Fibroblast of villous mesenchyme (primary cell): Measurements from ENCODE around the gene HOXB6. TPM values are rescaled to one million over a fixed set of nuclear protein-coding genes. Genes with fewer than 3 reads are reported as not detected.

Experiments
- DNase-seq: peaks from one replicate; pipeline ENCODE4 v3.0.0-alpha.2; 2010; ENCODE audit warnings: low read depth
- H3K4me3 ChIP-seq: 2 replicates; pipeline ENCODE4 v1.5.1; 2011; ENCODE audit warnings: low read depth, mild to moderate bottlenecking, low read length
- total RNA-seq: library from RNA; depleted of rRNA; stranded (reverse); fragments of >200 nt; gene quantifications from 2 replicates; pipeline ENCODE4 v1.2.3, GENCODE V29; 2012
- TF ChIP-seq, protein P1 (sequence below): IDR thresholded peaks from 2 replicates; pipeline ENCODE4 v1.5.1; 2012; ENCODE audit warnings: low read depth, mild to moderate bottlenecking, low read length; ENCODE audit not compliant: insufficient read depth

Gene HOXB6
- total RNA-seq, 1 donor = 1.3 TPM

DNA sequence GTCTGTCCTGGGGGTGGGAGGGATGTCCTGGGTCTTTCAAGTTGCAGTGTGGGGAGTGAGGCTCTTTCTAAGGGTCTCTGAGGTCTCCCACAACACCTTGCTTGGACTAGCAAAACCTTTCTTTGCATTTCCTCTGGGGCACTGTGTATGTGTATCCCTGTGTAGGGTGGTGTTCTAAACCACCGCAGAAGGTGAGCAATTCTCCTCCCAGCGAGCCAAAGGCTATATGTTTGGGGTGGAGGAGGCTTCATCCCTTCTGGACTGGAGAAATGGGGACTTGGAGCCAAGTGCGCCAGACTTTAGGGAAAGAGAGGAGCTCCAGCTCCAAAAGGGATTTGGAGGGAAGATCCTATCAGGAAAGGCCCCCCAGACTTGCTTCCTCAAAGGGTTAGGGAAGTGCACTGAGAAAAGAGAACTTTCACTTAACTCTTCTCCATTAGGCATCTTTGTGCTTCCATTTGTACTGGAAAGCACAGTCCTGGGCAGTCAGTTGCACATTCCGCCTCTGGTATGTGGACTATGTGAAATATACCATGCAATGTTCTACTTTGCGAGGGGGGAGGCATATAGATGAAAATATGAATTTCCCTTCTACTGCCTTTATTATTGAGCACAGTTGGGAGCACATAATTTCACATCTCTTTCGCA lies 40.2 kb upstream of the HOXB6 start:
- TF ChIP-seq, protein P1, sequence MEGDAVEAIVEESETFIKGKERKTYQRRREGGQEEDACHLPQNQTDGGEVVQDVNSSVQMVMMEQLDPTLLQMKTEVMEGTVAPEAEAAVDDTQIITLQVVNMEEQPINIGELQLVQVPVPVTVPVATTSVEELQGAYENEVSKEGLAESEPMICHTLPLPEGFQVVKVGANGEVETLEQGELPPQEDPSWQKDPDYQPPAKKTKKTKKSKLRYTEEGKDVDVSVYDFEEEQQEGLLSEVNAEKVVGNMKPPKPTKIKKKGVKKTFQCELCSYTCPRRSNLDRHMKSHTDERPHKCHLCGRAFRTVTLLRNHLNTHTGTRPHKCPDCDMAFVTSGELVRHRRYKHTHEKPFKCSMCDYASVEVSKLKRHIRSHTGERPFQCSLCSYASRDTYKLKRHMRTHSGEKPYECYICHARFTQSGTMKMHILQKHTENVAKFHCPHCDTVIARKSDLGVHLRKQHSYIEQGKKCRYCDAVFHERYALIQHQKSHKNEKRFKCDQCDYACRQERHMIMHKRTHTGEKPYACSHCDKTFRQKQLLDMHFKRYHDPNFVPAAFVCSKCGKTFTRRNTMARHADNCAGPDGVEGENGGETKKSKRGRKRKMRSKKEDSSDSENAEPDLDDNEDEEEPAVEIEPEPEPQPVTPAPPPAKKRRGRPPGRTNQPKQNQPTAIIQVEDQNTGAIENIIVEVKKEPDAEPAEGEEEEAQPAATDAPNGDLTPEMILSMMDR = no peak
- DNase-seq = no peak

DNA sequence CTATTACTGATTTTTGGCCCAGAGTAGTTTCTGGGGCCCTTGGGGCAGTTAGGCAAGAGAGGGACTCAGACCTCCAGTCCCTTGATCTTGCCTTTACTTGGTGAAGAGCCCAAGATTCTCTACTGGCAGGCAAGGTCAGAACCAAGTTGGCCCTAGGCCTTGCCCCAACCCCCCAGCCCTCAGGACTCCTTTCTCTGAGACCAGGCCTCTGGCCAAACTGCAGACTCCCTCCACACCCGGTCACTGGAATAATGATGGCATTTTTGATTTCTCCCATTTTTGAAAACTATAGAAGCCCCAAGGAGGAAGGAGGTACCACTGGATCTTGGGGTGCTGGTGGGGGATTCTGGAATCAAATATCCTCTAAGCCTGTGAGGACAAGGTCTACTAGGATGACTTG lies 39.4 kb upstream of the HOXB6 start:
- no peak for DNase-seq
- TF ChIP-seq, protein P1 = no peak
- H3K4me3 ChIP-seq = no peak overlapping the region

More for the DNA sequence above, 40.2 kb upstream of the HOXB6 start:
- no peak overlapping the region for H3K4me3 ChIP-seq

DNA sequence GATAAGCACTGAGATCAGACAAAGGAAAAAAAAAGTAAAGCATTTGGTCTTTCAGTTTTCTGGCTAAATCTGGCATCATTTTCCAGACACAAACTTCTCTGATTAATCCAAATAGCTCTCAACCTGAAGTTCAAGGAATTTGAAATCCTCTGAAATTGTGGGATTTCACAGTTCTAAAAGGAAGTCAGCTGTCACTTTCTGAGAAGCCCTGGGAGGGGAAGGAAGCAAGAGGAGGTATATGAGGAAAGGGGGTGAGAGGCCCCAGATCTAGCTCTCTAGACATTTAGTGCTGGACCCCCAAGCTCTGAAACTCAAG lies 38.9 kb upstream of the HOXB6 start:
- H3K4me3 ChIP-seq = no peak overlapping the region
- TF ChIP-seq, protein P1 = no peak
- no peak for DNase-seq

DNA sequence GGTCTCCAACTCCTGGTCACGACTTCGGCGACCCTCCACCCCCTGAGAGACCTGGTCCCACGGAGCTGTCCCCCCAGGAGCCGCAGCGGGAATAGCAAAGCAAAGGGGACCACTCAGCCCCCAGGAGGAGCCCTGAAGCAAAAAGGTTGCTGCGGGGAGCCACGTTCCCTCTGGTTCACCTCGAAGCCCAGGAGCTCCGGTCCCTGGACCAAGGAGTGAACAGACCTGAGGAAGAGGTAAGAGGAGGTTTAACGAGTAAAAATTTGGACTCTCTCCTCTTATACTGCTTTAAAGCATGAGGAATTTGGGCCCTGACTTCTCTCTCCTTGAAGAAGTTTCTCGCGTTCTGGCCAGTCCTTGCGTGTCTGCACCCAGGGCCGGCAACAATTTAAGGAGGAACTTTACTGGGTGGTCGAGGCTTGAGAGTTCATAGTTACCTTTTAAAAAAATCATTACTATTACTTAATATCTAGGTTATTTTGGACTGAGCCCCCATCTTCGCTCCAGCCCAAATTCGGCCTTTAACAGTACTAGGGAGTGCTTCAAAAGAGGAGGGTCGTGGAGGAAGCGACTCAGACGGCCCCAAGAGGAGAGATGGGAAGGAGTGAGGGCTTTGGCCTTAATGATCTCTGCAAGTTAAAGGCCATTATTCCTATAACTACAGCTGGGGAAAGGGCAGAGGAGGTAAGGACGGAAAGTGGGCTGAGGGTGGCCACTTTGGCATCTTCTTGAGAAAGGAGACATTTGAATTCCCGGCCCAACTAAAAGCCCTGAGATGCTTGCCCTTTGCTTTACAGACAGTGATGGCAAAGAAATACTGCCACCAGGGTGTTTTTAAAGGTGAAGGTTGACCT lies 38.3 kb upstream of the HOXB6 start:
- TF ChIP-seq, protein P1 = no peak
- H3K4me3 ChIP-seq = no peak overlapping the region
- no peak for DNase-seq

DNA sequence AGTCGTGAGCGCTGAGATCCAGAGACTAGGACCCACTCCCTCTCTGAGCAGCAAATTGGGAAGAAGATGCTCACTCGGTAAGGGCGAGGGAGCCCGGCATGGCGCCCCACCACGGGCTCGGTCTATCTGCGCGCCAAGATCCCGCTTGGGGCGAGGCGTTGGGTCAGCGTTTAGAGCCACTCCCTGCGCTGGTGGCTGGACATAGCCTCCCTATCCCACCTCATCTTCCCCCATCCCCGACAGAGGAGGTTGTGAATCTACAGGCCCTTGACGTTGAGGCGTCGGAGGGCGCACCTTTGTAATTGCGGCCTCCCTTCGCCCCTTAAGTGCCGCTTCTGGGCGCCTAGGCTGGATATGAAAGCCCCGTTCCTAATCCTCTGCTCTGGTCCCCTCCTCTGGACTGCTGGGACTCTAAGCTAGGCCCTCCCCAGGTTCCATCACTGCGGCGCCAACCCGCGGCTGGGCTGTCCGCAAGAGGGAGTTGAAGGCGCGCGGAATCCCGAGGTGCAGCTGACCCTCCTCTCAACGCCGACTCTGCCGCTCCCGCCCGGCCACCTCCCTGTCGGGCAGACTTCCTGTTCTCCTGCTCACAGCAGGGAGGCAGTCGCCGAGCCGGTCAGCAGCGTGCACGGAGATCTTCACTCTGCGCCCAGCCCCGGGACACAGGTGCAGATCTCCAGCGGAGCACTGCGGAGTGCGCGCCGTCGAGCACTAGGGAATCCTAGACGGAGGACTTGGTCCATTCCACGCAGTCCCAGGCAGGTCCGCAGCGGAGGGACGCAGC lies 37.5 kb upstream of the HOXB6 start:
- TF ChIP-seq, protein P1 = no peak
- no peak for DNase-seq
- no peak overlapping the region for H3K4me3 ChIP-seq

DNA sequence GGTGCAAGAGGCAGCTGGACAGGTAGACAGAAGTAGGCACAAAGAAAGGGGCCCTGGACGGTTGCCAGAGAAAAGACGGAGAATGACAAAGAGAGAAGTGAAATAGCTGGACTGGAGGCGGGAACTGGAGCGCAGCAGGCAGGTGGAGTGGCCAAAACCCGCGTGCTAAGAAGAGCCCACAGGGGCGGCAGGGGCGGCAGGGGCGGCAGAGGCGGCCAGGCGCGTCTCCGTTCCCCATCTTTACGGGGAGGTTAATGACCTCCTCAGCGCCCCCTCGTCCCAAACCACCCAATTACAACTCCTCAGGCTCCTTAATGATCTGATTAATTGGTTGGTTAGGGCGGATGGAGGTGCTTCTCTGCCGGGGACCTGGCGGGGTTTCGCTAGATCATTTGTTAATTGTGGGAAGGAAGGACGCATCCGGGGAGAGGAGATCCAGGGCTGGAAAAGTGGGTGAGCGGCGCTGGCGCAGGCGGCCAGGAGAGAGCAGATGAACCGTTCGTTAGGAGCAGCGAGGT lies 36.8 kb upstream of the HOXB6 start:
- TF ChIP-seq, protein P1 = no peak
- DNase-seq = no peak
- H3K4me3 ChIP-seq = no peak overlapping the region
